OCI-M2 (cell line): ENCODE data around the gene CALML3.
"Not testable (repeated sequence)": the region's sequence is repeated elsewhere in the genome, so short reads cannot be mapped to it uniquely, and the experiment has no call there.

ENCODE experiments used
- DNase-seq: peaks from one replicate; lab custom pipeline; 2025; ENCODE audit not compliant: unreplicated experiment; lab: John Stamatoyannopoulos, UW

Gene CALML3

DNA sequence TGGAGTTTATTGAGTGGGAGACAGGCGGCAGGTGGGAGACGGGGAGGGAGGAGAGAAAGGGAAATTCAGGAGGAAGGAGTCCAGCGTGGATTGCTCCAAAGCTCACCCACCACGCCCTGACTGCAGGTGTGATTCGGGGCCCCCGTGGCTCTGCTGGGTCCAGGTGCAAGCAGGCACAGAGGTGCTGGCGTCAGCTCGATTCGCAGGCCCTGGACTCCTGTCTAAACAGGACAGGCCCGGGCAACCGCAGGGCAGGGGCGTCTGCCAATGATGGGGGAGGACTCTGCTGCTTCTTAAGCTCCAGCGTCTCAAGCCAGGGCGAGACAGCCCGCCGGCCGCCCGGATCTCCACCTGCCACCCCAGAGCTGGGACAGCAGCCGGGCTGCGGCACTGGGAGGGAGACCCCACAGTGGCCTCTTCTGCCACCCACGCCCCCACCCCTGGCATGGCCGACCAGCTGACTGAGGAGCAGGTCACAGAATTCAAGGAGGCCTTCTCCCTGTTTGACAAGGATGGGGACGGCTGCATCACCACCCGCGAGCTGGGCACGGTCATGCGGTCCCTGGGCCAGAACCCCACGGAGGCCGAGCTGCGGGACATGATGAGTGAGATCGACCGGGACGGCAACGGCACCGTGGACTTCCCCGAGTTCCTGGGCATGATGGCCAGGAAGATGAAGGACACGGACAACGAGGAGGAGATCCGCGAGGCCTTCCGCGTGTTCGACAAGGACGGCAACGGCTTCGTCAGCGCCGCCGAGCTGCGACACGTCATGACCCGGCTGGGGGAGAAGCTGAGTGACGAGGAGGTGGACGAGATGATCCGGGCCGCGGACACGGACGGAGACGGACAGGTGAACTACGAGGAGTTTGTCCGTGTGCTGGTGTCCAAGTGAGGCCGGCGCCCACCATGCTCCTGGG lies at the start of gene CALML3:
TSS of gene CALML3 (plus strand) at position 321 of the 920 bp plus-strand sequence. CDS start at position 446, 125 bp downstream.
- DNase-seq, result no peak

DNA sequence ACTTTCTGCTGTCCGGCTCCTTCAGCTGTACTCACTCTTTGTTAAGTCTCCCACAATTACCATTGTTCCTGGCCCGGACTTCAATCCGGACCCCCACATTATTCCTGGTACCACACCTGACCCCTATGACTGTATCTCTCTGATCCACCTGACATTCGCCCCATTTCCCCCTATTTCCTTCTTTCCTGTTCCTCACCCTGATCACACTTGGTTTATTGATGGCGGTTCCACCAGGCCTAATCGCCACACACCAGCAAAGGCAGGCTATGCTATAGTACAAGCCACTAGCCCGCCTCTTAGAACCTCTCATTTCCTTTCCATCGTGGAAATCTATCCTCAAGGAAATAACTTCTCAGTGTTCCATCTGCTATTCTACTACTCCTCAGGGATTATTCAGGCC lies 49.7 kb upstream of the CALML3 start:
- not testable (repeated sequence) for DNase-seq

DNA sequence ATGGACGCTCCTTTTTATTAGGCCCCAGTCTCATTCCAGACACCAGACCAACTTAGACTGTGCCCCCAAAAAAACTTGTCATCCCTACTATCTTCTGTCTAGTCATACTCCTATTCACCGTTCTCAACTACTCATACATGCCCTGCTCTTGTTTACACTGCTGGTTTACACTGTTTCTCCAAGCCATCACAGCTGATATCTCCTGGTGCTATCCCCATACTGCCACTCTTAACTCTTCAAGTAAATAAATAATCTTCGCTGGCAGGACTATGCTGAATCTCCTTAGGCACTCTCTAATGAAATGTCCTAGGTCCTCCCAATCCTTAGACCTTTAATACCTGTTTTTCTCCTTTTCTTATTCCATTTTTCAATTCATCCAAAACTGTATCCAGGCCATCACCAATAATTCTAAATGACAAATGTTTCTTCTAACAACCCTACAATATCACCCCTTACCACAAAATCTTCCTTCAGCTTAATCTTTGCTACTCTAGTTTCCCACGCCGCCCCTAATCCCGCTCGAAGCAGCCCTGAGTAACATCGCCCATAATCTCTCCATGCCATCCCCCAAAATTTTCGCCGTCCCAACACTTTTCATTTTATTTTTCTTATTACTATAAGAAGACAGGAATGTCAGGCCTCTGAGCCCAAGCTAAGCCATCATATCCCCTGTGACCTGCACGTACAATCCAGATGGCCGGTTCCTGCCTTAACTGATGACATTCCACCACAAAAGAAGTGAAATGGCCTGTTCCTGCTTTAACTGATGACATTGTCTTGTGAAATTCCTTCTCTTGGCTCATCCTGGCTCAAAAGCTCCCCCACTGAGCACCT lies 48.6 kb upstream of the CALML3 start:
- not testable (repeated sequence) for DNase-seq

DNA sequence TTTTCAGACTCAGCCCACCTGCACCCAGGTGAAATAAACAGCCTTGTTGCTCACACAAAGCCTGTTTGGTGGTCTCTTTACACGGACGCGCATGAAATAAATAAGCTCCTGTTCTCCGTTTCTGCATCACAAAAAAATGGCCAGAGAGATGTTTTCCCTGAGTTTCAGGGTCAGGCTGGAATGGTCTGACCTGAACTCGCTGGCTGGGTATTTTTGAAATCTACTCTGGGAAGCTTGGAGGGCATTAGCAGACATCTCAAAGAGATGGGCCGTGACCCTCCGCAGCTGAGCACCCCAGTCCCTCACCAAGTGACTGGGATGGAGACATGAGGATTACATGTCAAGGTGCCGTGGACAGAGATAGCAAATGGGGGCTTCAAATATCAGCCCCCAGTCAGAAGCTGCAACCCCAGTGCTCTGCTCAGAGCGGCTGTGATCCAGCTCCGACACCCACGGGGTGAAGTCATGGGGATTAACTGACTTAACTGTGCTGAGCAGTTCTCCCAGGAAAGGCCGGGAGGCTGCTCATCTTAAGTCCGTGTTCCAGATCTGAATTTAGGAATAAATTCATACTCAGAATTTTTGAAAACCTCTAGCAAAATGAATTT lies 47.7 kb upstream of the CALML3 start:
- no peak for DNase-seq

DNA sequence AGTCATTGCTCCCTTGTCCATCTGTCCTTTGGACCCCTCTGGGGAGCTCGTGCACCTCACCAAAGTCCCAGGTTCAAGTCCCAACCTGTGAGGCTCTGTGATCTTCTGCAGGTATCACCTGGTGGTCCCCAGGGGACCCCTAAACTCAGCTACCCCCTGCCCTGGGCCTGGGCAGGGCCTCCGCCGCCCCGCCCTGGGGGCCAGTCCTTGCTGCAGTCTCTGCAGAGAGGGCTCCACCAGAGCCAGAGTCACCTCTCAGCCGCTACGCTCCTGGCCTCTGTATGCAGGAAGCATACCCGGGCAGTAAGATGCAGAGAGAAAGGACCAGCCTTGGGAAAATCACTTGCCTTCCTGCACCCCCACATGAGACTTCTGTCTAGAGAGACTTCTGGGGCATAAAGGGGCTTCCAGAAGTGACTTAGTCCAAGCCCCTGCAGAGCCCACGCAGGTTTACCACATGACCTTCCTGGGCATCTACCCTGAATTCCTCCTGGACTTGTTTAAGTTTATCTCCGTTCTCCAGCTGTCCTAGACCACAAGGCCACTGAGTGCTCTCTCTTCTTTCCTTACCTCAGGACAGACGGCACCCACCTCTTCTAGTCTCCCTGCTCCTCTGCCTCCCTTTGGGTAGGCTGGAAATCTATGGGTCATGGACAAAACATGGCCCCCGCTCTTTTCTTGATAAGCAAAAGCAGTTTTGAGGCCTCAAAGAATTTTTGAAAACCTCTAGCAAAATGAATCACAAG lies 46.6 kb upstream of the CALML3 start:
- no peak for DNase-seq

DNA sequence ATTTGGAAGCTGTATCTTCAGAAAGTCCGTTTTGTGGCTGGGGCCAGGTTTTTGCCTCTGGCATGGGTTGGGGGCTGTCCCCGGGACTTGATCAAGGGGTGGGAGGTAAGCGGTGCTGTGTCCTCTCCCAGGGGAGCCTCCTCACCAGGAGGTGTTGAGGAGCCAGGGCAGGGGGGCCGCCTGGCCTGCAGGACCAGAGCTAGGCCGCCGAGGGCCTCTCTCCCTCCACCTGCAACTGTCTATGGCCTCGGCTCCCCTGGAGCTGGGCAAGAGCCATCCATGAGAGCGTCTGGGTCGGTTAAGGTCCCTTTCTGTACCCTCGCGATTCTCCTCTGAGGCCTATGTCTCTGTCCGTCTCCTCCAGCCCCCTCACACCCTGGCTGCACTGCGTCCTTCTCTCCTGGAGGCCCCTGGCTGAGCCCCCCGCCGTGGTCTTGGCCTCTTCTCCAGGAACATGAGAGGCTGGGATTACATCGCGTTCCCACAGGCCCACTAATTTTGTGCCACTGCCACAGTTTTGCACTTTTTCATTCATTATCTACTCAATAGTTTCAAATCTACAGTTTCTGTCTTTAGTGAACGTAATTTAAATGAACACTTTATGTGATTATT lies 46.0 kb upstream of the CALML3 start:
- no peak for DNase-seq

DNA sequence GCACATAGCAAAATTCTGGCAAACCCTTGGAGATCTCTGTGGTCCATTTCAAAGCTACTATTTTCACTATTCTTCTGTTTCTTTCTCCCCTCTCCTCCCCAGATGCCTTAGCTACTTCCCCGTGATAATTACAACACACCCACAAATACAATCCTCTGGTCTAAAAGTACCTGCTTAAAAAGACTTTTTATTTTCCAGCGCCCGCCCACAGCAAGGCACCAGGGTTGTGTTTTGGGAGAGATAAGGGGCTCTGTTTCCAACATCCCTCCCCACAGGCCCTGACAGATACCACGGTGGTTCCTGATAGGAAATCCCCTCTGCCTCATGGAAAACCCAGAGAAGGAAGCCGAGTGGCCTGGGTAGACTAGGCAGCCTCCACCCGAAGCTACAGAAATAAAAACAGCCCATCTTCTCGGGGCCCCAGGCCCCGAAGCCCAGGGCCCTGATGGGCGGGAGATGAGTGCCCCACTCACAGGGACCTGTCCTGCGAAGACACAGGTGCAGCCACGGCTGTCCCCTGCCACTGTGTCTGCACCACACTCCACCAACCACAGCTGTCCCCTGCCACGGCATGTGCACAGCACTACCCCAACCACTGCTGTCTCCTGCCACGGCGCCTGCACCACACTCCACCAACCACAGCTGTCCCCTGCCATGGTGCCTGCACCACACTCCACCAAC lies 45.1 kb upstream of the CALML3 start:
- no peak for DNase-seq

DNA sequence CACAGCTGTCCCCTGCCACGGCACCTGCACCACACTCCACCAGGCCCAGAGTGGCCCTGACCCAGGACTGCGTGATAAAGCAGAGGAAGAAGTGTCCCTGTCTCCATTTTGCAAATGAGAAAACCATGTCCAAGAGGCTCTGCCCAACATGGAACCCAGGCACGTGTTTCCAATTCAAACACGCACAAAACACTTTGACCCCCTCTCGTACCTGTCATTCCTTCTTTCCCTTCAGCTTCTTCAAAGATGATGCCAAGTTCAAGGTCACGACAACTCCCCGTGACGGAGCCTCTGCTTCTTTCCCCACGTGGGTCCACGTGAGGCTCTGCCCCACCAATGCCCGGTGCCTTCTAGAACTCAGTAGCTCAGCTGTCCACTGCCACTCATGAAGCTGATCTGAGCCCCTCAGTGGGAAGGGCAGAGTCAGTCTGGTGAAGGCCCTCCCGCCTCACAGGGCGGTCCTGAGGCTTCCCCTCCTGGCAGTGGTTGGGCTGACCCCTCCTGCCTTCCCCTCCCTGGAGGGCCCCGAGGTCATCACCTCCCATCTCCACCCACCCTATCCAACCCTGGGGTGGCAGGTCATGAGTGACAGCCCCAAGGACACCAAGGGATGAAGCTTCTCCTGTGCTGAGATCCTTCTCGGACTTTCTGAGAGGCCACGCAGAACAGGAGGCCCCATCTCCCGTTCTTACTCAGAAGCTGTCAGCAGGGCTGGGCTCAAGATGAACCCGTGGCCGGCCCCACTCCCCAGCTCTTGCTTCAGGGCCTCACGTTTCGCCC lies 44.4 kb upstream of the CALML3 start:
- DNase-seq, result no peak

DNA sequence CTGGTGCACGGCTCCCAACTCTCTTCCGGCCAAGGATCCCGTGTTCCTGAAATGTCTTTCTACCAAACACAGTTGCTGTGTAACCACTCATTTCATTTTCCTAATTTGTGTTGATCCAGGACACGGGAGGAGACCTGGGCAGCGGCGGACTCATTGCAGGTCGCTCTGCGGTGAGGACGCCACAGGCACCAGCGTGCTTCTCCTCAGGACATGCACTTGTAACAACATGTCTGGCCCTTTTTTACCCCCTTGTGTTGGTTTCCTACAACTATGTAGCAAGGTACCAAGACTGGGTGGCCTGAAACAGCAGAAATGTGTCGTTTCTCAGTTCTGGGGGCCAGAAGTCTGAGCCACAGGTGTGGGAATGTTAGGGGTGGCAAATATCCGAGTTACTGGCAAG lies 43.6 kb upstream of the CALML3 start:
- no peak for DNase-seq

DNA sequence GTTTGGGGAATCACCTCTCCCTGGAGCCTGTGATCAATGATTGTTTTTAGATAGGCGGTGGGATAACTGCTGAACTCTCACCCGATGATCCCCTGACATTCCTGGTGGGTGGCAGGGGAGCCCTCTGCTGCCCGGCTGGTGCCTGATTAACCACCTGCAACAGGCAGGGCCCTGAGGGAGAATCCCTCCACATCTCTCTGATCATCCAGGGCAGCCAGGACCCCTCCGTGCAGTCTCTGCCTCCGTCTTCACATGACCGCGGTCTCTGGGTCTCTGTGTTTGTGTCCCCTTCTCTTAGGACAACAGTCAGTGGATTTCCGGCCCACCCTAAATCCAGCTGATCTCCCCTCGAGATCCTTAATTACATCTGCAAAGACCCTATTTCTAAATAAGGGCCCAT lies 42.7 kb upstream of the CALML3 start:
- DNase-seq, result no peak

DNA sequence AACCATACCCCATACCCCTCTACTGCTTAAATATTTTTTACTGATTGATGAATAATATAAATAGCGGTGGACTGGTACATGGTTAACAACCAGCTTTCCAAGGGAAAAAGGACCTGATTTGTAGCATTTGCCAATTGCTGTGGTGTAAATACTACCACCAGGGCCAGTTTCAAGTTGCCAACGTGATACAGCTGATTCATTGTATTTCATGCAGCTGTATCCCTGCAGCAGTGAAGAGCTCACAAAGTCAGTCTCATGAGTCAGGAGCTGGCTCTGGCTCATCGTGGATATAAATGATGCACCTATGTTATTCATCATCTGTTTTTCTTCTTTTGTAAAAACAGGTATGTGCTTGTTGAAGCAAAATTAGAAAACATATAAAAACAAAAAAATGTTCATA lies 40.6 kb upstream of the CALML3 start:
- DNase-seq, result no peak

DNA sequence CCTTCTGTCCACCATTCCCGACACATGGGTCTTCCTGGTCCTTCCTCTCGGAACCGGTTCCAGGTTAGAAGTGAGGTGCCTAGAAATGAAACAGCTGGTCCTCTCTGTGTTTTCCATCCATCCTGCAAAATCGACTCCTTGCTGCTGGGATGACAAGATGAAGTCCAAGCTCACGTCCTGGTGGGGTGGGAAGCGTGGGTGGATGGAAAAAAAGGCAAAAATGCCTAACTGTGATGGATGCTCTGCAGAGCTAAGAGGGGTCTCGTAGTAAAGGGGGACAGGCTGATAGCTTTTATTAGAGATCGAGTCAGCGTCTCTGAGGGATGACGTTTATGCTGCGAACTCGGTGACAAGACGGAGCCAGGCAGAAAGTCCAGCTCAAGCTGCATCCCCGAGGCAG lies 39.5 kb upstream of the CALML3 start:
- DNase-seq, result no peak

DNA sequence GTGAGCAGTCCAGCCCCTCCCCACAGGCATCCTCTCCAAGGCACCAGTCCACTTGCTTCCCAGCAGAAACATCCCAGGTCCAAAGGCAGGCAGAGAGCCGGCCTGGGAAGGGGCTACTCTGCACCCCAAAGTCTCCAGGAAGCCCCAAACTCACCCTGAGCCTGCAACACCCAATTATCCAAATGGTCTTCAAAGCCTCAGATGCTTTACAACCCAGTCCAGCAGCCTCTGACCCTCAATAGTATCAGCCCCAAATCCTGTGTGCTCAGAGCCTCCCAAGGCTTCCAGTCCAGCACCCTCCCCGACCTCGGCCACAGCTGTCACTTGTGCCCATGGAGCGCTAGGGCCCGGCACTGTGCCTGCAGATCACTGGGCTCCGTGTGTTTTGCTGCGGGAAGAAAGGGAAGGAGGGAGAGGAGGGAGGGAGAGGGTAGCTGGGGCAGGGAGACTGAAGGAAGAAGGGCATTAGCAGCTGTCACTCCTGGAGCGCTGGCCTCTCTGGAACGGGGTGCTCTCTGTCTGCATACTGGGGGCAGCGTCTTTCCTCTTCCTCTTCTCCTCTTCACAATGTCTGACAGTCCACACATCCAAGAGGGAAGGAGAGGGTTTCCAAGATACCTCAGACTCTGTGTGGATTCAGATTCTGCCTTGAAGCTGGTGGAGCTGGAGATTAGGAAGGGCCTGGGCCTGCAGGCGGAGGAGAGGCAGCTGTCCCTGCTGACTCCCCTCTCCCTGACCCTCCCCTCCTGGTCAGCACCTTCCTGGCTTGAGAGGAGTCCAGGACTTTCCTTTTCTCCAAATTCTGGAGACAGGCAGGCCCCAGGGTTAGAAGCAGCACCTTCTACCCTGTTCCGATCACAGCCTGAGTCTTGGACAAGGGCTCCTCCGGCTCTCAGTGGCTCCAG lies 38.6 kb upstream of the CALML3 start:
- DNase-seq, result no peak

DNA sequence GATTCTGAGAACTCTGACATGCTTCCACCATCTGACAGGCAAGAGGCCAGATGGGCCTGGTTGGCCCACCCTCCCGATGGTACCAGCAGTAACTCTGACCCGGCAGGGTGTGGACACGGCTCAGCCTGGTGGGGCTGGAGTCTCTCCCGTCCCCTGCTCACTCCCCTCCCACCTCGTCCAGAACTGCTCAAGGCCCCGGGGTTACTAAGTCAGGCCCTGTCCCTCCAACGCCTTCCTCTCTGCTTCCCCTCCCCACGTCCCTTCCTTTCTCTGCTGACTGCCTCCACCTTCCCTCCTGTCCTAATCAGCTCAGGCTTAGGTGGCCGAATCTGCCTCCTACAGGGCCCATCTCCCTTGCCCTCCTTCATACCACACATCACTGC lies 37.9 kb upstream of the CALML3 start:
- DNase-seq, result no peak

DNA sequence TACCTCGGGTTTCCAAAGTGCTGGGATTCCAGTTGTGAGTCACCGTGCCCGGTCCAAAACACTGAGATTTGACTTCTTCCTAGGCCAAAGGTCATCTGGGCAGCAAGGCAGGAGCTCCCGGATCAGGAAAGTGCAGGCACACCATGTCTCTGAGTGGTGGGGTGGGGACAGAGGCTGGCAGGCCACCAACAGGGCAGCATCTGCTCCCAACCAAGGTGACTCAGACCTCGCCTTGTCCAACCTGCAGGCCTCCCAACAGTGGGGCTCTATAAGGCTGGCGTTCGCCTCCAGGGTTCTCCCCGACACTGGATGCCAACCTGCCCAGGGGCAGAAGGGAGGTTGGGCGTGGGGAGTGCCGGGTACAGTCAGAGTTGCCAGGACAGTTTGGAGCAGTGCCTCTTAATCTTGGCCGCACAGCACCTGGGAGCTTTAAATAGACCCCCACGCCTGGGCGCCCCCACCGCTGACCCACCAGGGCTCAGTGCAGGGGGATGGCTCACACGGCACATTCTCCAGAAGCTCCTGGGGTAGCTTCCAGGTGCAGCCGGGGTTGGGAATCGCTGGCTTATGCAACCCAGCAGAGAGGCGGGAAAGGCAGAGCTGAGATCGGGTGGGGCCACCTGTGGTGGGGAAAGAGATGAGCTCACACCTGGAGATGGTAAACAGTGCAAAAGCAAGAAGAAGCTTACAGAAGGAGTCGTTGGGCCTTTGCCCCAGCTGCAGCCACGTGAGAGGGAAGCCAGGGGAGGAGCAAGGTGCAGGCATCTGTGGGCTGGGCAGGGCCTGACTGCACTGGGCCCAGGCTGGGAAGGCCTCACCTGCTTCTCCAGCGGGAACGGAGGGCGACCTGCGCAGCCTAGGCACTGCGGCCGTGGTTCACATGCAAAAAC lies 36.2 kb upstream of the CALML3 start:
- DNase-seq, result no peak

DNA sequence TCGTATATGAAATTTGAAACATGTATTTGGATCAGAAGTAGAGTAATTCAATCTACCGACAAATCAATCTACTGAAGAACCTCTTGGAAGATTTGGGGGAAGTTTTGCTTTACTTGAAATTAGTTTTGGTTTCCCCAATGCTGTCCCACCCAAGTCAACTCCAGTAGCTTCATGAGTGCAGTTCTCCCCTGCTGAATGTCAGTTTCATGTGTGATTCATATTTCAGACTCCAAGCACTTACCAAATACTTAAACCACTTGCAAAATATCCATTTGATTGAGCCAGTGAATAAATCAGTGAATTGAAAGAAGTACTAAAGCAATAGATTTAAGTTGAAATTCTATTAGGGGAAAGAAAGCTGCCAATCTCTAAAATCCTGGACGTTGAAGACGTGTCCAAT lies 34.7 kb upstream of the CALML3 start:
- DNase-seq, result no peak
